ENCODE results near the gene BPTF.

BPTF gene

GRCh38 chr17:67865438-67865837 is 40.1 kb downstream of the BPTF start:
- Histone ChIP-seq H3K4me1 (ENCODE audit: control insufficient read depth, insufficient read depth, low read length) (peaks cover 4% of the 10 kb centered on the region; the same call in 1 of the 2 replicates), H3K36me3 (ENCODE audit: control insufficient read depth in 2 of 2, insufficient read depth in 1 of 2, low read length in 2 of 2) (peaks cover 8 to 13% of the 10 kb centered on the region in 2 experiments), H3K4me3 (ENCODE audit: low read depth, low read length) (no peak overlapping the region), H3K9me3 (ENCODE audit: control insufficient read depth, insufficient read depth, low read depth, low read length) (no peaks in the 10 kb centered on the region), H3K27ac (ENCODE audit: extremely low read depth, low read depth, low read length) (no peak overlapping the region)
- ChIA-PET POLR2A (no interaction called here), CTCF (no interaction called here)
- TF ChIP-seq ZNF670 (tag by site-specific recombination; IDR thresholded peaks at IDR 0.05; ENCODE audit: low read depth) (no peak), ZNF549 (tag by site-specific recombination; IDR thresholded peaks at IDR 0.05) (no peak), GLI4 (tag by site-specific recombination; IDR thresholded peaks at IDR 0.05) (no peak), ZBTB49 (tag by site-specific recombination; IDR thresholded peaks at IDR 0.05; ENCODE audit: low read depth) (no peak), PATZ1 (tag by site-specific recombination; IDR thresholded peaks at IDR 0.05) (no peak), KLF9 (tag by site-specific recombination; IDR thresholded peaks at IDR 0.05; ENCODE audit: low read depth) (no peak), ZNF350 (tag by site-specific recombination; IDR thresholded peaks at IDR 0.05) (no peak), ZFP41 (tag by site-specific recombination; IDR thresholded peaks at IDR 0.05; ENCODE audit: borderline replicate concordance) (no peak), ZNF114 (tag by site-specific recombination; IDR thresholded peaks at IDR 0.05) (no peak), ZBTB1 (tag by site-specific recombination; IDR thresholded peaks at IDR 0.05) (no peak), ZNF155 (tag by site-specific recombination; IDR thresholded peaks at IDR 0.05) (no peak), ZNF701 (tag by site-specific recombination; IDR thresholded peaks at IDR 0.05) (no peak), ZNF24 (tag by site-specific recombination; IDR thresholded peaks at IDR 0.05) (no peak), ZNF76 (tag by site-specific recombination; IDR thresholded peaks at IDR 0.05; ENCODE audit: borderline replicate concordance, low read depth) (no peak), ZNF621 (tag by site-specific recombination; IDR thresholded peaks at IDR 0.05) (no peak)
- TF ChIP-seq, protein P1, sequence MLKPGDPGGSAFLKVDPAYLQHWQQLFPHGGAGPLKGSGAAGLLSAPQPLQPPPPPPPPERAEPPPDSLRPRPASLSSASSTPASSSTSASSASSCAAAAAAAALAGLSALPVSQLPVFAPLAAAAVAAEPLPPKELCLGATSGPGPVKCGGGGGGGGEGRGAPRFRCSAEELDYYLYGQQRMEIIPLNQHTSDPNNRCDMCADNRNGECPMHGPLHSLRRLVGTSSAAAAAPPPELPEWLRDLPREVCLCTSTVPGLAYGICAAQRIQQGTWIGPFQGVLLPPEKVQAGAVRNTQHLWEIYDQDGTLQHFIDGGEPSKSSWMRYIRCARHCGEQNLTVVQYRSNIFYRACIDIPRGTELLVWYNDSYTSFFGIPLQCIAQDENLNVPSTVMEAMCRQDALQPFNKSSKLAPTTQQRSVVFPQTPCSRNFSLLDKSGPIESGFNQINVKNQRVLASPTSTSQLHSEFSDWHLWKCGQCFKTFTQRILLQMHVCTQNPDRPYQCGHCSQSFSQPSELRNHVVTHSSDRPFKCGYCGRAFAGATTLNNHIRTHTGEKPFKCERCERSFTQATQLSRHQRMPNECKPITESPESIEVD (tag by site-specific recombination; IDR thresholded peaks at IDR 0.05) = no peak
- TF ChIP-seq, protein P2, sequence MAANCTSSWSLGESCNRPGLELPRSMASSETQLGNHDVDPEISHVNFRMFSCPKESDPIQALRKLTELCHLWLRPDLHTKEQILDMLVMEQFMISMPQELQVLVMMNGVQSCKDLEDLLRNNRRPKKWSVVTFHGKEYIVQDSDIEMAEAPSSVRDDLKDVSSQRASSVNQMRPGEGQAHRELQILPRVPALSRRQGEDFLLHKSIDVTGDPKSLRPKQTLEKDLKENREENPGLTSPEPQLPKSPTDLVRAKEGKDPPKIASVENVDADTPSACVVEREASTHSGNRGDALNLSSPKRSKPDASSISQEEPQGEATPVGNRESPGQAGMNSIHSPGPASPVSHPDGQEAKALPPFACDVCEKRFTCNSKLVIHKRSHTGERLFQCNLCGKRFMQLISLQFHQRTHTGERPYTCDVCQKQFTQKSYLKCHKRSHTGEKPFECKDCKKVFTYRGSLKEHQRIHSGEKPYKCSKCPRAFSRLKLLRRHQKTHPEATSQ (tag by site-specific recombination; IDR thresholded peaks at IDR 0.05) = no peak
- TF ChIP-seq, protein P3, sequence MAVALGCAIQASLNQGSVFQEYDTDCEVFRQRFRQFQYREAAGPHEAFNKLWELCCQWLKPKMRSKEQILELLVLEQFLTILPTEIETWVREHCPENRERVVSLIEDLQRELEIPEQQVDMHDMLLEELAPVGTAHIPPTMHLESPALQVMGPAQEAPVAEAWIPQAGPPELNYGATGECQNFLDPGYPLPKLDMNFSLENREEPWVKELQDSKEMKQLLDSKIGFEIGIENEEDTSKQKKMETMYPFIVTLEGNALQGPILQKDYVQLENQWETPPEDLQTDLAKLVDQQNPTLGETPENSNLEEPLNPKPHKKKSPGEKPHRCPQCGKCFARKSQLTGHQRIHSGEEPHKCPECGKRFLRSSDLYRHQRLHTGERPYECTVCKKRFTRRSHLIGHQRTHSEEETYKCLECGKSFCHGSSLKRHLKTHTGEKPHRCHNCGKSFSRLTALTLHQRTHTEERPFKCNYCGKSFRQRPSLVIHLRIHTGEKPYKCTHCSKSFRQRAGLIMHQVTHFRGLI (tag by site-specific recombination; IDR thresholded peaks at IDR 0.05) = no peak
- TF ChIP-seq, protein P4, sequence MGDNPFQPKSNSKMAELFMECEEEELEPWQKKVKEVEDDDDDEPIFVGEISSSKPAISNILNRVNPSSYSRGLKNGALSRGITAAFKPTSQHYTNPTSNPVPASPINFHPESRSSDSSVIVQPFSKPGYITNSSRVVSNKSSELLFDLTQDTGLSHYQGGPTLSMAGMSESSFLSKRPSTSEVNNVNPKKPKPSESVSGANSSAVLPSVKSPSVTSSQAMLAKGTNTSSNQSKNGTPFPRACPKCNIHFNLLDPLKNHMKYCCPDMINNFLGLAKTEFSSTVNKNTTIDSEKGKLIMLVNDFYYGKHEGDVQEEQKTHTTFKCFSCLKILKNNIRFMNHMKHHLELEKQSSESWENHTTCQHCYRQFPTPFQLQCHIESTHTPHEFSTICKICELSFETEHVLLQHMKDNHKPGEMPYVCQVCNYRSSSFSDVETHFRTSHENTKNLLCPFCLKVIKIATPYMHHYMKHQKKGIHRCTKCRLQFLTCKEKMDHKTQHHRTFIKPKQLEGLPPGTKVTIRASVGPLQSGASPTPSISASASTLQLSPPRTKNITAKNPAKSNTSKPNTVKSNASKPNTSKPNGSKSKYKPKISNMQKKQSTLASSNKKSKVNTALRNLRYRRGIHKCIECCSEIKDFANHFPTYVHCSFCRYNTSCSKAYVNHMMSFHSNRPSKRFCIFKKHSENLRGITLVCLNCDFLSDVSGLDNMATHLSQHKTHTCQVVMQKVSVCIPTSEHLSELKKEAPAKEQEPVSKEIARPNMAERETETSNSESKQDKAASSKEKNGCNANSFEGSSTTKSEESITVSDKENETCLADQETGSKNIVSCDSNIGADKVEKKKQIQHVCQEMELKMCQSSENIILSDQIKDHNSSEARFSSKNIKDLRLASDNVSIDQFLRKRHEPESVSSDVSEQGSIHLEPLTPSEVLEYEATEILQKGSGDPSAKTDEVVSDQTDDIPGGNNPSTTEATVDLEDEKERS (tag by site-specific recombination; IDR thresholded peaks at IDR 0.05) = no peak
- TF ChIP-seq, protein P5, sequence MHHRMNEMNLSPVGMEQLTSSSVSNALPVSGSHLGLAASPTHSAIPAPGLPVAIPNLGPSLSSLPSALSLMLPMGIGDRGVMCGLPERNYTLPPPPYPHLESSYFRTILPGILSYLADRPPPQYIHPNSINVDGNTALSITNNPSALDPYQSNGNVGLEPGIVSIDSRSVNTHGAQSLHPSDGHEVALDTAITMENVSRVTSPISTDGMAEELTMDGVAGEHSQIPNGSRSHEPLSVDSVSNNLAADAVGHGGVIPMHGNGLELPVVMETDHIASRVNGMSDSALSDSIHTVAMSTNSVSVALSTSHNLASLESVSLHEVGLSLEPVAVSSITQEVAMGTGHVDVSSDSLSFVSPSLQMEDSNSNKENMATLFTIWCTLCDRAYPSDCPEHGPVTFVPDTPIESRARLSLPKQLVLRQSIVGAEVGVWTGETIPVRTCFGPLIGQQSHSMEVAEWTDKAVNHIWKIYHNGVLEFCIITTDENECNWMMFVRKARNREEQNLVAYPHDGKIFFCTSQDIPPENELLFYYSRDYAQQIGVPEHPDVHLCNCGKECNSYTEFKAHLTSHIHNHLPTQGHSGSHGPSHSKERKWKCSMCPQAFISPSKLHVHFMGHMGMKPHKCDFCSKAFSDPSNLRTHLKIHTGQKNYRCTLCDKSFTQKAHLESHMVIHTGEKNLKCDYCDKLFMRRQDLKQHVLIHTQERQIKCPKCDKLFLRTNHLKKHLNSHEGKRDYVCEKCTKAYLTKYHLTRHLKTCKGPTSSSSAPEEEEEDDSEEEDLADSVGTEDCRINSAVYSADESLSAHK (tag by site-specific recombination; IDR thresholded peaks at IDR 0.05) = no peak
